ENCODE data around the gene TCERG1L. TPM values are rescaled to one million over a fixed set of nuclear protein-coding genes. Genes with fewer than 3 reads are reported as not detected.
"Not testable (repeated sequence)": the region's sequence is repeated elsewhere in the genome, so short reads cannot be mapped to it uniquely, and the experiment has no call there.

Gene TCERG1L
- total RNA-seq, 1 donor from 2014 or later, result 3.5 TPM

- peaks cover 15% of the 10 kb centered on the region for H3K9me3 Mint-ChIP-seq (ENCODE audit: unreplicated experiment)
- Histone ChIP-seq H3K27me3 (ENCODE audit: insufficient read depth, low read length) (no peaks in the 10 kb centered on the region), H3K4me3 (ENCODE audit: insufficient read depth, low read depth, low read length) (no peak overlapping the region), H4K20me1 (ENCODE audit: insufficient read depth, low read length) (no peaks in the 10 kb centered on the region), H2AFZ (ENCODE audit: low read depth, low read length) (no peak overlapping the region), H3K9ac (ENCODE audit: low read length) (no peak overlapping the region), H3K79me2 (ENCODE audit: insufficient read depth, low read length) (no peaks in the 10 kb centered on the region), H3K27ac (ENCODE audit: low read depth, low read length) (no peak overlapping the region), H3K4me2 (ENCODE audit: low read length) (no peak overlapping the region), H3K36me3 (ENCODE audit: insufficient read depth, low read length) (no peaks in the 10 kb centered on the region), H3K9me3 (ENCODE audit: insufficient read depth, low read depth, low read length) (peaks cover 13% of the 10 kb centered on the region), H3K4me1 (ENCODE audit: insufficient read depth, low read length) (no peaks in the 10 kb centered on the region)
- H3K4me3 Mint-ChIP-seq (ENCODE audit: unreplicated experiment), result no peak overlapping the region
- no peaks in the 10 kb centered on the region for H3K4me1 Mint-ChIP-seq (ENCODE audit: low read depth, unreplicated experiment)
- TF ChIP-seq CTCF (IDR thresholded peaks at IDR 0.05; ENCODE audit: insufficient read depth, low read depth, low read length) (no peak), EZH2 (IDR thresholded peaks at IDR 0.05; ENCODE audit: insufficient read depth, low read length) (no peak)
- DNase-seq (ENCODE audit: low read depth) (no peak), FAIRE-seq (no peak)
- no peak overlapping the region for H3K27ac Mint-ChIP-seq (ENCODE audit: unreplicated experiment)
- no peaks in the 10 kb centered on the region for H3K36me3 Mint-ChIP-seq (ENCODE audit: low read depth, unreplicated experiment)
- H3K27me3 Mint-ChIP-seq (ENCODE audit: low read depth, unreplicated experiment), result peaks cover 3% of the 10 kb centered on the region
Measured at GRCh38 chr10:131137223-131137622, 174.3 kb downstream of the TCERG1L start.

- H3K79me2 ChIP-seq (ENCODE audit: insufficient read depth, low read length); H3K9ac ChIP-seq (ENCODE audit: low read length); H3K4me3 ChIP-seq (ENCODE audit: insufficient read depth, low read depth, low read length); H3K4me3 Mint-ChIP-seq (ENCODE audit: unreplicated experiment); H3K9me3 ChIP-seq (ENCODE audit: insufficient read depth, low read depth, low read length); DNase-seq (ENCODE audit: low read depth); H3K36me3 ChIP-seq (ENCODE audit: insufficient read depth, low read length); H3K4me1 ChIP-seq (ENCODE audit: insufficient read depth, low read length); FAIRE-seq; H3K27me3 Mint-ChIP-seq (ENCODE audit: low read depth, unreplicated experiment); H3K4me1 Mint-ChIP-seq (ENCODE audit: low read depth, unreplicated experiment); H3K36me3 Mint-ChIP-seq (ENCODE audit: low read depth, unreplicated experiment); H3K27ac ChIP-seq (ENCODE audit: low read depth, low read length); H4K20me1 ChIP-seq (ENCODE audit: insufficient read depth, low read length); H3K27ac Mint-ChIP-seq (ENCODE audit: unreplicated experiment); H3K27me3 ChIP-seq (ENCODE audit: insufficient read depth, low read length); H2AFZ ChIP-seq (ENCODE audit: low read depth, low read length); H3K4me2 ChIP-seq (ENCODE audit: low read length): not testable (repeated sequence)
- H3K9me3 Mint-ChIP-seq (ENCODE audit: unreplicated experiment), result peaks cover 11% of the 10 kb centered on the region
Measured at GRCh38 chr10:131136336-131136735, 175.2 kb downstream of the TCERG1L start.

GRCh38 chr10:131135716-131136115 is 175.8 kb downstream of the TCERG1L start:
- DNase-seq (ENCODE audit: low read depth) (no peak), FAIRE-seq (no peak)
- Mint-ChIP-seq H3K4me1 (ENCODE audit: low read depth, unreplicated experiment) (no peaks in the 10 kb centered on the region), H3K9me3 (ENCODE audit: unreplicated experiment) (peaks cover 8% of the 10 kb centered on the region), H3K4me3 (ENCODE audit: unreplicated experiment) (no peak overlapping the region), H3K27ac (ENCODE audit: unreplicated experiment) (no peak overlapping the region), H3K27me3 (ENCODE audit: low read depth, unreplicated experiment) (peaks cover 3% of the 10 kb centered on the region), H3K36me3 (ENCODE audit: low read depth, unreplicated experiment) (peaks cover 2% of the 10 kb centered on the region)
- Histone ChIP-seq H3K36me3 (ENCODE audit: insufficient read depth, low read length) (no peaks in the 10 kb centered on the region), H3K4me1 (ENCODE audit: insufficient read depth, low read length) (no peaks in the 10 kb centered on the region), H3K9ac (ENCODE audit: low read length) (no peak overlapping the region), H3K4me3 (ENCODE audit: insufficient read depth, low read depth, low read length) (no peak overlapping the region), H3K9me3 (ENCODE audit: insufficient read depth, low read depth, low read length) (peaks cover 5% of the 10 kb centered on the region), H3K4me2 (ENCODE audit: low read length) (no peak overlapping the region), H3K27ac (ENCODE audit: low read depth, low read length) (no peak overlapping the region), H2AFZ (ENCODE audit: low read depth, low read length) (no peak overlapping the region), H4K20me1 (ENCODE audit: insufficient read depth, low read length) (no peaks in the 10 kb centered on the region), H3K27me3 (ENCODE audit: insufficient read depth, low read length) (no peaks in the 10 kb centered on the region), H3K79me2 (ENCODE audit: insufficient read depth, low read length) (no peaks in the 10 kb centered on the region)
- TF ChIP-seq EZH2 (IDR thresholded peaks at IDR 0.05; ENCODE audit: insufficient read depth, low read length) (no peak), CTCF (IDR thresholded peaks at IDR 0.05; ENCODE audit: insufficient read depth, low read depth, low read length) (no peak)
